NCI-H2171 treated with DMSO at 0.1 percent for 48 hours (cell line): ENCODE results near the gene B4GALT3.

Source experiments
- DNase-seq: peaks from one replicate; lab custom pipeline; 2025; lab: John Stamatoyannopoulos, UW

The B4GALT3 gene

GRCh38 chr1:161128591-161129420 is 48.5 kb downstream of the B4GALT3 start:
- no peak for DNase-seq

DNA sequence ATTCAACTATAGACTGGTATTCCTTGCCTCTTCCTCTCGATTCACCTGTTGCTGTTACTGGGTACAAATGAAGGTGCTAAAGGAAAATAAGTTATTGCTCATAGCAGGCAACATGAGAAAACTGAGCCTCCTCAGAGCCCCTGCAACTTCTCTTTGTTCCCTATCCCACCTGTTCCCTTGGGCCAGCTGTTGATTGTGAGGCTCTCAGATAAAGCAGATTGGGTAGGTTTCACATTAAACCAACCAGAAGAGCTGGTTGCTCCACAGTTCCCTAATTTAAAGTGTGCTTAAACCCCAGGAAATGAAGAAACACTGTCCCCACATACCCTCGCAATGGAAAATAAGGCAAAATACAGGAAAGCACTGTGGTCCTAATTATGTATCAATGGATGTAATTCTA is 49.7 kb downstream of the B4GALT3 start:
- no peak for DNase-seq

- DNase-seq: no peak
These were observed 54.3 kb downstream of the B4GALT3 start for GRCh38 chr1:161122967-161123366.

DNA sequence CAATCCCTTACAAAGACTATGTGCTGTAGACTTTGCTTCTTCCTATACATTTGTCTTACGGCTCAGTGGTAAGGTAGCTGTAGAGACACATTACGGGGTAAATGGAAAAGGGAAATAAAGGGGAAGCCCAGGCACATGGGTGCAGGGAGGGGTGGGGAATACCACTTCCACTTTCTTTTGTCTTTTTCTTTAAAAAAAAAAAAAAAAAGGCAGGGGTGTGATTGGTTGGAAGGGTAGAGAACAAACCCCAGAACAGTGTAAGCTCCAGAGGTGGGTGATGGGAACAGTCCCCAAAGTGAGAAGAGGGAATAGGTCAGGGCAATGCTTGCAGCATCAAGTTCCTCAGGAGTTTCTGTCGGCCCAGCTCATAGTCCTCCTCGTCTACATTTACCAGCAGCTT is 55.5 kb downstream of the B4GALT3 start:
- no peak for DNase-seq
